Measurements from ENCODE around the gene PTPRN2. TPM values are rescaled to one million over a fixed set of nuclear protein-coding genes. Genes with fewer than 3 reads are reported as not detected.

Gene PTPRN2
- total and polyA plus RNA-seq, 2 donors (not counting 3 experiments of a cell fraction or from before 2014, with no cell fraction given) = 0.62 to 0.88 TPM

DNA sequence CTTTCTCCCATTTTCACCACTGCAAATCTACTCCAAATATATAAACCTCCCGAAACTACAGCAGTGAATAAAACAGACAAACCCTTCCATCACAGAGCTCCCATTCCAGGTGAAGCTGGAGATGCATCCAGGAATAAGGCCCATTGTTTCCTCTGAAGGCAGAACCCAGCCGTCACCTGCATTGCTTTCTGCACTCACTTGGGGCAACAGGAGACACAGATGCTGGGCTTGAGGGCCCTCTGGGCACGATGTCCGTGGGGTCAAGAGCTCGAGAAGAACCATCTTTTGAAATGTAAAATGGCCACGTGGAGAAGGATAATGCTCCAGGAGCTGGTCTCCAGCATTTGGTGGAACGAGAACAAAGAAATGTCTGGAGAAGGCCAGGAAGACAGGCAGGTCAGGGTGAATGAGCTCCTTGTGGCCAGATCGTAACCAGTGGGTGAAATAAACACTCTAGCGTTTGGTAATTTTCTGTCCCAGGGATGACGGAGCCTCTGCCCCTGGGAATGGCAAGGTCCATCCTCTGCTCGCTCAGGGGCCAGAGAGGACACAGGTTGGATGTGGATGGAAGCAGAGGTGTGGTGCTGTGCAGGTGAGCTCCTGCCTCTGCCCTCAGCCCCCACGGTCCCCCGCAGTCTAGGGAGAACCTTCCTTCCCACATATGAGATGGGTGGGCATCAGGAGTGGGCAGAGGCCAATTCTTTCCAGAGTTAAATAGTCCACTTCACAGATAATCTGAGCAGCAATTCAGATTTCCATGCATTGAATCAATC is 694.7 kb downstream of the PTPRN2 start:
- peaks cover 6% of the 10 kb centered on the region for H3K9me3 ChIP-seq (replicated peaks; ENCODE audit: control insufficient read depth, insufficient read depth, low read length)
- FAIRE-seq = no peak
- no TSS peak for BruUV-seq (replicated peaks)

More for the DNA sequence above, 694.7 kb downstream of the PTPRN2 start:
- no peak overlapping the region for H3K27ac ChIP-seq (ENCODE audit: insufficient read depth, low read depth, low read length)
- no peak for DNase-seq (ENCODE audit: low read depth, low spot score)
- no peaks in the 10 kb centered on the region for H3K36me3 ChIP-seq (ENCODE audit: control insufficient read depth in 2 of 2, extremely low read depth in 1 of 2, insufficient read depth in 2 of 2, low read length in 2 of 2)
- no peak for TF ChIP-seq JUN (IDR thresholded peaks at IDR 0.05; ENCODE audit: borderline replicate concordance, insufficient read depth, insufficient read length, low read depth)
- no peak for TF ChIP-seq EZH2 (IDR thresholded peaks at IDR 0.05; ENCODE audit: borderline replicate concordance, low read depth, low read length, severe bottlenecking)
- no peak for TF ChIP-seq GATA2 (IDR thresholded peaks at IDR 0.05; ENCODE audit: insufficient read depth, insufficient read length, low read depth, low read length)
- TF ChIP-seq, protein P1, sequence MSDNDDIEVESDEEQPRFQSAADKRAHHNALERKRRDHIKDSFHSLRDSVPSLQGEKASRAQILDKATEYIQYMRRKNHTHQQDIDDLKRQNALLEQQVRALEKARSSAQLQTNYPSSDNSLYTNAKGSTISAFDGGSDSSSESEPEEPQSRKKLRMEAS (IDR thresholded peaks at IDR 0.05; ENCODE audit: insufficient read depth, insufficient read length) = no peak
- no peak for TF ChIP-seq POLR2AphosphoS5 (IDR thresholded peaks at IDR 0.05; ENCODE audit: insufficient read depth, low read depth, low read length)
- TF ChIP-seq POLR2A (IDR thresholded peaks at IDR 0.05; ENCODE audit: low read depth, low read length) = no peak
- TF ChIP-seq MYC (IDR thresholded peaks at IDR 0.05; ENCODE audit: low read depth, low read length) = no peak
- no peak for TF ChIP-seq FOS (IDR thresholded peaks at IDR 0.05; ENCODE audit: borderline replicate concordance, insufficient read depth, low read length)
- TF ChIP-seq, protein P2, sequence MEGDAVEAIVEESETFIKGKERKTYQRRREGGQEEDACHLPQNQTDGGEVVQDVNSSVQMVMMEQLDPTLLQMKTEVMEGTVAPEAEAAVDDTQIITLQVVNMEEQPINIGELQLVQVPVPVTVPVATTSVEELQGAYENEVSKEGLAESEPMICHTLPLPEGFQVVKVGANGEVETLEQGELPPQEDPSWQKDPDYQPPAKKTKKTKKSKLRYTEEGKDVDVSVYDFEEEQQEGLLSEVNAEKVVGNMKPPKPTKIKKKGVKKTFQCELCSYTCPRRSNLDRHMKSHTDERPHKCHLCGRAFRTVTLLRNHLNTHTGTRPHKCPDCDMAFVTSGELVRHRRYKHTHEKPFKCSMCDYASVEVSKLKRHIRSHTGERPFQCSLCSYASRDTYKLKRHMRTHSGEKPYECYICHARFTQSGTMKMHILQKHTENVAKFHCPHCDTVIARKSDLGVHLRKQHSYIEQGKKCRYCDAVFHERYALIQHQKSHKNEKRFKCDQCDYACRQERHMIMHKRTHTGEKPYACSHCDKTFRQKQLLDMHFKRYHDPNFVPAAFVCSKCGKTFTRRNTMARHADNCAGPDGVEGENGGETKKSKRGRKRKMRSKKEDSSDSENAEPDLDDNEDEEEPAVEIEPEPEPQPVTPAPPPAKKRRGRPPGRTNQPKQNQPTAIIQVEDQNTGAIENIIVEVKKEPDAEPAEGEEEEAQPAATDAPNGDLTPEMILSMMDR (IDR thresholded peaks at IDR 0.05; ENCODE audit: extremely low read depth in 1 of 2, insufficient read depth in 1 of 2, low read depth in 1 of 2, low read length in 2 of 2) = no peak
- H3K79me2 ChIP-seq (ENCODE audit: control insufficient read depth, insufficient read depth, low read length) = no peaks in the 10 kb centered on the region
- POLR2A ChIA-PET = no interaction called here
- H4K20me1 ChIP-seq (replicated peaks; ENCODE audit: control insufficient read depth, extremely low read depth, insufficient read depth, low read length) = no peaks in the 10 kb centered on the region
- no peak overlapping the region for H3K9ac ChIP-seq (replicated peaks; ENCODE audit: extremely low read depth, insufficient read depth, low read length)
- intact Hi-C loops (cut with micrococcal nuclease) = no loop called here
- H3K4me2 ChIP-seq (ENCODE audit: insufficient read depth, low read length) = no peak overlapping the region
- no peak overlapping the region for H3K4me3 ChIP-seq (replicated peaks in 1 of 3; ENCODE audit: insufficient read depth in 1 of 3, low read depth in 1 of 3, low read length in 3 of 3)
- CTCF ChIA-PET = no interaction called here
- dilution Hi-C loops (cut with MboI; ENCODE audit: extremely low pct_ligation_motif_present, low sequenced_read_pairs) = no loop called here
- no peaks in the 10 kb centered on the region for H3K9me1 ChIP-seq (replicated peaks; ENCODE audit: control insufficient read depth, extremely low read depth, insufficient read depth, low read length)
- H3K4me1 ChIP-seq (ENCODE audit: control insufficient read depth, extremely low read depth, insufficient read depth, low read length) = no peaks in the 10 kb centered on the region
- H3K27me3 ChIP-seq (ENCODE audit: control insufficient read depth in 2 of 2, insufficient read depth in 2 of 2, low read length in 2 of 2) = no peaks in the 10 kb centered on the region
- no peak overlapping the region for H2AFZ ChIP-seq (ENCODE audit: low read depth, low read length)

Data from endothelial cell of umbilical vein (primary cell).